ENCODE measurements around the gene NPTXR.

DNA sequence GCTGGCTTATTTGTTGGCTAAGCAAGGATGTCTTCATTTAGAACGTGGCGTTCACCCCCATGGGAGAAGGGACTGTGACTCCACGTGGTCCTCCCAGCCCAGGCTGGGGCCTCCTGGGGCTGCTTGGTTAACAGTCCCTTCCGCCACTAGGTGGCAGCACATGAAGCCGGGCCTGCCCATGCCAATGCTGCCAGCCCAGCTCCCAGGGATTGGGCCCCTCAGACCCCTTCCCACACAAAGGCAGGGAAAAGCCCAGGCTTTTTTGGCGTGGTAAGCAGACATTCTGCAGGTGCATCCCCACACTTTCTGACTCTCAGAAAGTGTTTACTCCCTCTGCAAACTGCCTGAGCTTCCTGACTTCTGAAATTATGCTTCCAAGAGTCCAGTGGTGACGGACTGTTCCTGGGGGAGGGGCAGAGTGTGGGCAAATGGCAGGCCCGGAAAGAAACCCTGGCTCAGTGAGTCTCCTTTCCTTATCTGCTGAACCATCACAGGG is 25.1 kb upstream of the NPTXR start:
- TF ChIP-seq EGR1 (IDR thresholded peaks at IDR 0.05; ENCODE audit: borderline replicate concordance in 1 of 2, low read depth in 2 of 2, low read length in 2 of 2) = no peak
- no peak for TF ChIP-seq EZH2 (IDR thresholded peaks at IDR 0.05; ENCODE audit: borderline replicate concordance, control insufficient read depth, low read depth, low read length)
- TF ChIP-seq, protein P1, sequence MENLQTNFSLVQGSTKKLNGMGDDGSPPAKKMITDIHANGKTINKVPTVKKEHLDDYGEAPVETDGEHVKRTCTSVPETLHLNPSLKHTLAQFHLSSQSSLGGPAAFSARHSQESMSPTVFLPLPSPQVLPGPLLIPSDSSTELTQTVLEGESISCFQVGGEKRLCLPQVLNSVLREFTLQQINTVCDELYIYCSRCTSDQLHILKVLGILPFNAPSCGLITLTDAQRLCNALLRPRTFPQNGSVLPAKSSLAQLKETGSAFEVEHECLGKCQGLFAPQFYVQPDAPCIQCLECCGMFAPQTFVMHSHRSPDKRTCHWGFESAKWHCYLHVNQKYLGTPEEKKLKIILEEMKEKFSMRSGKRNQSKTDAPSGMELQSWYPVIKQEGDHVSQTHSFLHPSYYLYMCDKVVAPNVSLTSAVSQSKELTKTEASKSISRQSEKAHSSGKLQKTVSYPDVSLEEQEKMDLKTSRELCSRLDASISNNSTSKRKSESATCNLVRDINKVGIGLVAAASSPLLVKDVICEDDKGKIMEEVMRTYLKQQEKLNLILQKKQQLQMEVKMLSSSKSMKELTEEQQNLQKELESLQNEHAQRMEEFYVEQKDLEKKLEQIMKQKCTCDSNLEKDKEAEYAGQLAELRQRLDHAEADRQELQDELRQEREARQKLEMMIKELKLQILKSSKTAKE (IDR thresholded peaks at IDR 0.05; ENCODE audit: low read depth, poor library complexity, severe bottlenecking) = no peak
- TF ChIP-seq ETV6 (conservative IDR thresholded peaks at IDR 0.05 in 1 of 2, IDR thresholded peaks at IDR 0.05 in 1 of 2; ENCODE audit: borderline replicate concordance in 1 of 2, low read depth in 1 of 2) = no peak
- no peak for TF ChIP-seq FOS (IDR thresholded peaks at IDR 0.05; ENCODE audit: borderline replicate concordance, extremely low read depth, insufficient read length)
- TF ChIP-seq, protein P2, sequence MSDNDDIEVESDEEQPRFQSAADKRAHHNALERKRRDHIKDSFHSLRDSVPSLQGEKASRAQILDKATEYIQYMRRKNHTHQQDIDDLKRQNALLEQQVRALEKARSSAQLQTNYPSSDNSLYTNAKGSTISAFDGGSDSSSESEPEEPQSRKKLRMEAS (IDR thresholded peaks at IDR 0.05; ENCODE audit: low read depth, low read length) = peak; percentile 82; the same call in 1 of the 2 replicates

All from GM12878 (cell line).